ENCODE data around the gene GNAQ. TPM values are rescaled to one million over a fixed set of nuclear protein-coding genes. Genes with fewer than 3 reads are reported as not detected.
"Not testable (repeated sequence)": the region's sequence is repeated elsewhere in the genome, so short reads cannot be mapped to it uniquely, and the experiment has no call there.

The GNAQ gene
- total and polyA plus RNA-seq, 4 donors: 6.8 to 19.6 (median 12.6) TPM

GRCh38 chr9:77690119-77690518 lies 341.5 kb downstream of the GNAQ start:
- WGBS: 89% methylated on average over 3 of the region's 3 CpGs
- DNase-seq (ENCODE audit: low spot score); H3K9me3 ChIP-seq (ENCODE audit: control insufficient read depth in 4 of 4, low read length in 3 of 4); H3K27ac ChIP-seq (ENCODE audit: low read depth in 1 of 2, low read length in 2 of 2); H3K27me3 ChIP-seq (ENCODE audit: control insufficient read depth in 4 of 4, insufficient read depth in 4 of 4, low read length in 3 of 4); H3K4me3 ChIP-seq (ENCODE audit: low read depth in 1 of 3, low read length in 3 of 3); H3K9ac ChIP-seq (ENCODE audit: low read depth in 1 of 2, low read length in 2 of 2); H3K36me3 ChIP-seq (ENCODE audit: control insufficient read depth in 4 of 4, insufficient read depth in 3 of 4, low read depth in 1 of 4, low read length in 3 of 4); H3K4me1 ChIP-seq (ENCODE audit: control insufficient read depth in 4 of 4, insufficient read depth in 4 of 4, low read length in 3 of 4): not testable (repeated sequence)

- not testable (repeated sequence) for H3K9ac ChIP-seq (ENCODE audit: low read depth in 1 of 2, low read length in 2 of 2); H3K27ac ChIP-seq (ENCODE audit: low read depth in 1 of 2, low read length in 2 of 2); H3K4me3 ChIP-seq (ENCODE audit: low read depth in 1 of 3, low read length in 3 of 3); H3K27me3 ChIP-seq (ENCODE audit: control insufficient read depth in 4 of 4, insufficient read depth in 4 of 4, low read length in 3 of 4); H3K4me1 ChIP-seq (ENCODE audit: control insufficient read depth in 4 of 4, insufficient read depth in 4 of 4, low read length in 3 of 4); H3K36me3 ChIP-seq (ENCODE audit: control insufficient read depth in 4 of 4, insufficient read depth in 3 of 4, low read depth in 1 of 4, low read length in 3 of 4); DNase-seq (ENCODE audit: low spot score); H3K9me3 ChIP-seq (ENCODE audit: control insufficient read depth in 4 of 4, low read length in 3 of 4)
- WGBS: 92% methylated on average over 11 of the region's 11 CpGs
These were observed 343.9 kb downstream of the GNAQ start for GRCh38 chr9:77687737-77688136.

- Histone ChIP-seq H3K9ac (ENCODE audit: low read depth in 1 of 2, low read length in 2 of 2) (no peak overlapping the region), H3K9me3 (ENCODE audit: control insufficient read depth in 4 of 4, low read length in 3 of 4) (no peaks in the 10 kb centered on the region), H3K4me3 (ENCODE audit: low read depth in 1 of 3, low read length in 3 of 3) (no peak overlapping the region), H3K27me3 (ENCODE audit: control insufficient read depth in 4 of 4, insufficient read depth in 4 of 4, low read length in 3 of 4) (no peaks in the 10 kb centered on the region), H3K4me1 (ENCODE audit: control insufficient read depth in 4 of 4, insufficient read depth in 4 of 4, low read length in 3 of 4) (peaks cover 0 to 15% (median 5%) of the 10 kb centered on the region in 4 donors), H3K27ac (ENCODE audit: low read depth in 1 of 2, low read length in 2 of 2) (no peak overlapping the region), H3K36me3 (ENCODE audit: control insufficient read depth in 4 of 4, insufficient read depth in 3 of 4, low read depth in 1 of 4, low read length in 3 of 4) (no peaks in the 10 kb centered on the region)
- no peak for DNase-seq (ENCODE audit: low spot score)
- TF ChIP-seq NR2F2 (IDR thresholded peaks at IDR 0.05) (no peak), MAX (IDR thresholded peaks at IDR 0.05) (no peak), SP1 (IDR thresholded peaks at IDR 0.05) (no peak), JUND (IDR thresholded peaks at IDR 0.05) (no peak), FOXA1 (IDR thresholded peaks at IDR 0.05) (no peak), HNF4G (IDR thresholded peaks at IDR 0.05) (no peak), TAF1 (conservative IDR thresholded peaks at IDR 0.05) (no peak), RXRA (IDR thresholded peaks at IDR 0.05) (no peak), CTCF (IDR thresholded peaks at IDR 0.05; ENCODE audit: low read depth, low read length, missing input control) (no peak), FOXA2 (IDR thresholded peaks at IDR 0.05) (no peak), GABPA (IDR thresholded peaks at IDR 0.05 in 1 of 2, conservative IDR thresholded peaks at IDR 0.05 in 1 of 2) (no peak), ATF3 (IDR thresholded peaks at IDR 0.05) (no peak), ZBTB33 (IDR thresholded peaks at IDR 0.05) (no peak), REST (IDR thresholded peaks at IDR 0.05) (no peak), EGR1 (IDR thresholded peaks at IDR 0.05; ENCODE audit: low read depth in 2 of 2) (no peak), RAD21 (IDR thresholded peaks at IDR 0.05) (no peak)
- 78% methylated on average over 5 of the region's 5 CpGs for WGBS
These were observed 351.0 kb downstream of the GNAQ start for GRCh38 chr9:77680581-77680980.
